Measurements from ENCODE around the gene LLGL2.

LLGL2 gene

DNA sequence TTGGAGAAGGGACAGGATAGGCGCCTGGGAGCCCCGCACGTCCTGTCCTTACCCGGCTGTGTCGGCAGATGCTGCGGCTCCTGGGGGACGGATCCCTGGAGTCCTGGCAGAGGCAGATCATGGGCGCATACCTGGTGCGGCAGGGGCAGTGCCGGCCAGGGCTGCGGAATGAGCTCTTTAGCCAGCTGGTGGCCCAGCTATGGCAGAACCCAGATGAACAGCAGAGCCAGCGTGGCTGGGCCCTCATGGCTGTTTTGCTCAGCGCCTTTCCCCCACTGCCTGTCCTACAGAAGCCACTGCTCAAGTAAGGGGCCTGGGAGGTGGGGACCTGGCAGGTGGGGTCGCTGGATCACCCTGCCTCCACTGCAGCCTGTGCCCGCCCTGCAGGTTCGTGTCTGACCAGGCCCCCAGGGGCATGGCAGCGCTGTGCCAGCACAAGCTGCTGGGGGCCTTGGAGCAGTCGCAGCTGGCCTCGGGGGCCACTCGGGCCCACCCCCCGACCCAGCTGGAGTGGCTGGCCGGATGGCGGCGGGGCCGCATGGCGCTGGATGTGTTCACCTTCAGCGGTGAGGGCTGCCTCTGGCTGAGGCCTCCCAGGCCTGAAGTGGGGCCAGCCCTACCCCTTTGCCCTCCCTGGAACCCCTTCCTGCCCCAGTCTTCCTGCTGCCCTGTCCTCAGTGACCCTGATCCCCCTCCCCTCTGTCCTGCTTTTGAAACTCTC, 87.6 kb downstream of the LLGL2 start:
- no peak for DNase-seq (ENCODE audit: low spot score)

DNA sequence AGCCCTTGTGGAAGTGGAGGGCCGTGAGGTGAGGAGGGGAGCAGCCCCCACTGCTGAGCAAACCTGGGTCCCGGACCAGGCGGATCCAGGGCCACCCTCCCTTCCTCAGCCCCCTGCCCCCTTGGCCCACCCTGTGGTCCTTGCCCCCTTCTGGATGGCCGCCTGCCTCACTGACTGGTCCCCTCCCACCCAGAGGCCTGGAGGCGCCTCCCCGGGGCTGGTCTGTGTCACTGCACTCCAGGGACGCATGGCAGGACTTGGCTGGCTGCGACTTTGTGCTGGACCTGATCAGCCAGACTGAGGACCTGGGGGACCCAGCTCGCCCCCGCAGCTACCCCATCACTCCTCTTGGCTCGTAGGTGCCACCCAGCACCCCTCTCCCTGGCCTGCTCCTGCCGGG, 88.5 kb downstream of the LLGL2 start:
- DNase-seq (ENCODE audit: low spot score): no peak

DNA sequence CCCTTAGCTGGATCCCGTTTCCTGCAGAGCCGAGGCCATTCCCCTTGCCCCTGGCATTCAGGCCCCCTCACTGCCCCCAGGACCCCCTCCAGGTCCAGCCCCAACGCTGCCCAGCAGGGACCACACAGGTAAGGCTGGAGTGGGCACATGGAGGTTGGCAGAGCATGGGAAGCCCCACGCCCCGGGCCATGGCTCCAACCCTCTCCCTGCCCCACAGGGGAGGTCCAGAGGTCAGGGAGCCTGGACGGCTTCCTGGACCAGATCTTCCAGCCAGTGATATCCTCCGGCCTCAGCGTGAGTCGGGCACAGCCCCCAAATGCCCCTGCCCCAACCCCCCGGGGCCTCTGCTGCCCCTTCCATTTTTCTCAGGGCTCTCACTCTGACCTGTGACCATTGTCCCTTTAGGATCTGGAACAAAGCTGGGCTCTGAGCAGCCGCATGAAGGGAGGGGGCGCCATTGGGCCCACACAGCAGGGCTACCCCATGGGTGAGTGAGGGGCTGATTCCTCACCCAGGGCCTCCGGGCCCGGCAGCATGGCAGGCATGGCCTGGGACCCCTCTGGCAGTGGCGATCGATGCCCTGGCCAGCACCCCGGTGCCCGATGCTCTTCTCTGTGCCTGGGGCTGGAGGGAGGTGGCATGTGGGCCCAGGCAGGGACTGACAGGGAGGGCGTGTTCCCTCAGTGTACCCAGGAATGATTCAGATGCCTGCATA, 89.2 kb downstream of the LLGL2 start:
- DNase-seq (ENCODE audit: low spot score): no peak

DNA sequence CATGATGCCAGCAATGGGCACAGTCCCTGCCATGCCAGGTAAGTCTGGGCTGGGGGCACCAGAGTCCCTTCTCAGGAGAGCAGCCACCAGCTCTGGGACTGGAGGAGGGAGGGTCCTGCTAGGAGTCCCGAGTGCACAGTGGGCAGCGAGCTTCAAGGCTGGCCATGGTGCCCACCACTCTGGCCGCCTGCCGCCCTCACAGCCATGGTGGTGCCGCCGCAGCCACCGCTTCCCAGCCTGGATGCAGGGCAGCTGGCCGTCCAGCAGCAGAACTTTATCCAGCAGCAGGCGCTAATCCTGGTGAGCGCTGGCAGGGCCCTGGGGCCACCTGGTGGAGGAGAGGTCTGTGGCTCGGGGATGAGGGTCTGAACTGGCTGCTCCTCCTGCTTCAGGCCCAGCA, 89.8 kb downstream of the LLGL2 start:
- DNase-seq (ENCODE audit: low spot score): no peak

DNA sequence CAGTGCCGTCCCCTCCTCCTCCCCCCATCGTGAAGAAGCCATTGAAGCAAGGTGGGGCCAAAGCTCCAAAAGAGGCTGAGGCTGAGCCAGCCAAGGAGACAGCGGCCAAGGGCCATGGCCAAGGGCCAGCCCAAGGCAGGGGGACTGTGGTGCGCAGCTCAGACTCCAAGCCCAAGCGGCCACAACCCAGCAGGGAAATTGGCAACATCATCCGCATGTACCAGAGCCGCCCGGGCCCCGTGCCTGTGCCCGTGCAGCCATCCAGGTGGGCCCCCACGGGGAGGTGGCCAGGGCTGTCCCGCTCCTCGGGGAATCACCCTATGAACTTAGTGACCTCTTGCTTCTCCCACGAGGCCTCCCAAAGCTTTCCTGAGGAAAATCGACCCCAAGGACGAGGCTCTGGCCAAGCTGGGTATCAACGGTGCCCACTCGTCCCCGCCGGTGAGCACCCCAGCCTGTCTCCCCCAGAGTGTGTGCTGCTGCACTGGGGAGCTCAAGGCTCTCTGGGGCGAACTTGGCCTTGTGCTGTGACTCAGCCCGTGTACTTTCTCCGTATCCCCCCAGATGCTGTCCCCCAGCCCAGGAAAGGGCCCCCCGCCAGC, 91.1 kb downstream of the LLGL2 start:
- no peak for DNase-seq (ENCODE audit: low spot score)

DNA sequence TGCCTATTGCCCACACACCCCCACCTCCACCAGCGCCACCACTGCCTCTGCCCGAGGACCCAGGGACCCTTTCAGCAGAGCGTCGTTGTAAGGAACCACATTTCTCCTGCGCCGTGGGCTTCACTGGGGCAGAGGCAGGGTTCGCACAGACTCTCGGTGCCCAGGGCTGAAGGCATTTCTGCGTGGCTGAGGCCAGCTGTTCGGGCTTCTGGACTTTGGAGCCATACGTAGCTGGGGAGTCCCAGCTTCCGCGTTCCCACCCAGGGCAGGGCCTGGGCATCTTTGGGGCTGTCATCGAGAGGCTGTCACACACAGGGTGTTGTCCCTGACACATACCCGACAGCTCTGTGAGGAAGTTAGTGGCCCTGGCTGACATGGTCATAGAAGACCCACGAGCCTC, 91.7 kb downstream of the LLGL2 start:
- peak; percentile 85 for DNase-seq (ENCODE audit: low spot score)

DNA sequence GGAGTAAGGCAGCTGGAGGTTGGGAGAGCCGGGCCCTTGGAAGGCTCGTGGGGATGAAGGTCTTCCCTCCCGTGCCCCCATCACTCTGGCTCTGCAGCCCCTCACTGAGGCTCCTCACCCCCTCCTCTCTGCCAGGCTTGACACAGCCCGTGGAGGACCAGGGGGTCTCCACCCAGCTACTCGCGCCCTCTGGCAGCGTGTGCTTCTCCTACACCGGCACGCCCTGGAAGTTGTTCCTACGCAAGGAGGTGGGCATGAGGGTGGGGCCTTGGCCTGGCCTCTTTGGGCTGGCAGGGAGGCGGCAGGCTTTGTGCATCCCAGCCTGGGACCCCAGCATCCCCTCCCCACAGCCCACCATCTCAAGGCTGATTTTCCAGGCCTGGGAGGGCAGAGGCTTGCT, 92.2 kb downstream of the LLGL2 start:
- no peak for DNase-seq (ENCODE audit: low spot score)

DNA sequence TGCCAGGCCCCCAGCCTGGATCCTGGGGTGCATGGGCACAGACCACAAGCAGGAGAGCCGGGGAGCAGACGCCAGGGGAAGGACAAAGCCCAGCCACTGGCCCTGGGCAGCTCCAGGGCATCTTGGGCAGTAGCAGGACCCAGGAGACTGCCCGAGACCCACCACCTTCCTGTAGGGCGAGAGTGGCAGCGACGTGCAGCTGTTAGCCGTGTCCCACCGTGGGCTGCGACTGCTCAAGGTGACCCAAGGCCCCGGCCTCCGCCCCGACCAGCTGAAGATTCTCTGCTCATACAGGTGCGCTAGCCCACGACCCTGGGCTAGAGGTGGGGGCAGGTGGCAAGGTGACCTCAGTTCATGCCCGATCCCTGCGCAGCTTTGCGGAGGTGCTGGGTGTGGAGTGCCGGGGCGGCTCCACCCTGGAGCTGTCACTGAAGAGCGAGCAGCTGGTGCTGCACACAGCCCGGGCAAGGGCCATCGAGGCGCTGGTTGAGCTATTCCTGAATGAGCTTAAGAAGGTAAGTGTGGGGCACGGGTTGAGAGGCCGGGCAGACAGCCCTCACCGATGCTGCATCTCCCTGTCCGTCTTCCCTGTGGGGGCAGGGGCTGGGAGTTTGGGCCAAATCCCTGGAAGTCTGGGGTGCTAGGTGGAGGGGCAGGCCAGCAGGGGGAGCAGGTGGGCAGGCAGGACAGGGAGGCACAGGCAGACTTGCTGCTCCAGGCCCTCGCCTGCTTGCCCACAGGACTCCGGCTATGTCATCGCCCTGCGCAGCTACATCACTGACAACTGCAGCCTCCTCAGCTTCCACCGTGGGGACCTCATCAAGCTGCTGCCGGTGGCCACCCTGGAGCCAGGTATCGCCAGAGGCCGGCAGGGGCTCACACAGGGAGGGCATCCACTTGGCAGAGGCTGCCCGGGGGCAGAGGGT, 94.3 kb downstream of the LLGL2 start:
- DNase-seq (ENCODE audit: low spot score): no peak

DNA sequence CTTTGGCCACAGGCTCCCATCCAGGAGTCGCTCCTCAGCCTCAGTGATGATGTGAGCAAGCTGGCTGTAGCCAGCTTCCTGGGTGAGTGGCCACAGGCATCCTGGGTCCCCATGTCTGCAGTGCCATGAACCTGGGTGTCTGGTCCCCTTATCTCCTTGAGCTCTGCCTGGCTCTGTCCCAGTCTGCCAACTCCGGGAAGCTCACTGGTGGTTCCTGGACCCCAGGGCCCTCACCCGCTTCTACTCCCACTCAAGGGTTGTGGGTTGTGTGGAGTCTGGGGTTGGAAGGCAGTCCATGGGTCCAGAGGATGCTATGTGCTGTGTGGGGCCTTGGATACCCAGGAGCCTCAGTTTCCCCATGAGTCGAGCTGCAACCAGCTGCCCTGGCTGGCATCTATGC, 96.0 kb downstream of the LLGL2 start:
- no peak for DNase-seq (ENCODE audit: low spot score)

DNA sequence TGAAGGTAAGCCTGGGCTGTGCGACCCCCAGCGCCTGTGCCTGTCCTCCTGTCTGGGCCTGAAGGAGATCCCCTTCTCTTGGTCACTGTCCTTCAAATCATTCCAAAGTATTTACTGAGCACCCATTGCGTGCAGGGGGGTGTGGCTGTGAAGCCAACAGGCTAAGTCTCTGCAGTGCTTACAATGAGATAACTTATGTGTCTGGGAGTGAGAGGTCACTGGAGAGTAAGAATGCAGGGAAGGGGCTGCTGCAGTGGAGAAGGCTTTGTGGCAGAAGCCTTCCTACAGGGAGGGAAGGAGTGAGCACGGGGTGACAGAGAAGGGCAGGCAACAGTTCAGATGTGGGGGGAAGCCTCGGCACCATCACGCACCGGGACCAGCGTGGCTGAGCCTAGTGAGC, 96.6 kb downstream of the LLGL2 start:
- no peak for DNase-seq (ENCODE audit: low spot score)

DNA sequence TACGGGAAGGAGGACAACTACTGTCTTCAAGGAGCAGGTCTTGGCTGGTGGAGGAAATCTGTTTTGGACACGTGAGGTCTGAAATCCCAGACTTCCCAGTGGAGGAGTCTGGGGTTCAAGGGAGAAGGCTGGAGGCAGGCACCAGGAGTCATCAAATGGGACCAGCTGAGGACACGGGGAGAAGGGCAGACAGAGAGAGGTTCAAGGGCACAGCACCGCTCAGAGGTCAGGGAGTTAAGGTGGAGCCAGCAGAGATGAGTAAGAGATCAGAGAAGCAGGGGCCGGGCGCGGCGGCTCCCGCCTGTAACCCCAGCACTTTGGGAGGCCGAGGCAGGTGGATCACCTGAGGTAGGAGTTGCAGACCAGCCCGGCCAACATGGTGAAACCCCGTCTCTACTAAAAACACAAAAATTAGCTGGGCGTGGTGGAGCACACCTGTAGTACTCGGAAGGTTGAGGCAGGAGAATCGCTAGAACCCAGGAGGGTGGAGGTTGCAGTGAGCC, 97.3 kb downstream of the LLGL2 start:
- DNase-seq (ENCODE audit: low spot score): no peak

DNA sequence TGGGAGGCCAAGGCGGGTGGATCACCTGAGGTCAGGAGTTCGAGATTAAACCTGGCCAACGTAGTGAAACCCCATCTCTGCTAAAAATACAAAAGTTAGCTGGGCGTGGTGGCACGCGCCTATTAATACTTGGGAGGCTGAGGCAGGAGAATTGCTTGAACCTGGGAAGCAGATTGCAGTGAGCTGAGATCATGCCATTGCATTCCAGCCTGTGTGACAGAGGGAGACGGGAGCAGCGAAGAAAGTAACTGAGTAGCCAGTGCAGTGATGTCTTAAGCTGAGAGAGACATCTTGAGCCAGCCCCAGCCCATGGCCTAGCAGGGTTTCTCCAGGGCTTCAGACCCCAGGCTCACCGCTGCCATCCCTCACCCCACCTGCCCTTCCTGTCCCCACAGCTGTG, 97.9 kb downstream of the LLGL2 start:
- no peak for DNase-seq (ENCODE audit: low spot score)

DNA sequence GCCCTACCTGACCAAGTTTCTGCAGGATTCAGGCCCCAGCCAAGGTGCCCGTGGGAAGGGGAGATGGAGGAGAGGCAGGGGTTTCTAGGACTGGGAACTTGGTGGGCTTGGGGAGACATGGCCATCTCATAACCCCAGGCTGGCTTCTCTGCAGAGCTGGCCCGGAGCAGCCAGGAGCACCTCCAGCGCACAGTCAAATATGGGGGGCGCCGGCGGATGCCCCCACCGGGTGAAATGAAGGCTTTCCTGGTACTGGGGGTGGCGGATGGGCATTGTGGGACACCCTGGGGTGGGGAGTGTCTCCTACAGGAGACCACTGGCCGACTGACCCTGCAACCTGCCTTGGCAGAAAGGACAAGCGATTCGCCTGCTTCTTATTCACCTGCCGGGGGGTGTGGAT, 98.5 kb downstream of the LLGL2 start:
- DNase-seq (ENCODE audit: low spot score): no peak

Data from SW480 (cell line).